H1 (cell line): ENCODE results near the gene SH2B3. TPM values are rescaled to one million over a fixed set of nuclear protein-coding genes. Genes with fewer than 3 reads are reported as not detected.

Experiments used
- CTCF ChIA-PET: fragments of 300-600 bp; sonication (Branson Sonifier 250); formaldehyde crosslinking; loops from one replicate; lab custom pipeline; 2021; ENCODE audit not compliant: partially characterized antibody; lab: Charles Lee
- POLR2A ChIA-PET: fragments of 300-600 bp; sonication (Branson Sonifier 250); formaldehyde crosslinking; loops from one replicate; lab custom pipeline; 2021; ENCODE audit warnings: inconsistent platforms; ENCODE audit not compliant: partially characterized antibody; lab: Charles Lee
- DNase-seq, 2 experiments: peaks; one replicate each; pipeline versions ENCODE4 v3.0.0 to v3.0.0-alpha.2; 2010 to 2022; ENCODE audit warnings: low spot score in 2 of 2, low read depth in 1 of 2, mixed read lengths in 1 of 2
- FAIRE-seq: peaks from 2 replicates; lab custom pipeline; 2011; peaks lifted over from hg19 to GRCh38; lab: Jason Lieb, UNC
- H2AFZ ChIP-seq: 2 replicates; pipeline ENCODE4 v1.8.1; 2012; ENCODE audit warnings: low read length, inconsistent platforms
- H2AK5ac ChIP-seq: 2 replicates; pipeline ENCODE4 v1.6.1; 2013; ENCODE audit warnings: low read depth, low read length
- H2BK120ac ChIP-seq: replicated peaks from 2 replicates; pipeline ENCODE3; 2013; ENCODE audit warnings: low read depth, low read length, inconsistent platforms
- H2BK12ac ChIP-seq: 2 replicates; pipeline ENCODE4 v1.6.1; 2013; ENCODE audit warnings: low read depth, low read length
- H2BK15ac ChIP-seq: 2 replicates; pipeline ENCODE4 v1.6.1; 2013; ENCODE audit warnings: low read length
- H2BK20ac ChIP-seq: 2 replicates; pipeline ENCODE4 v1.6.1; 2013; ENCODE audit warnings: low read length
- H2BK5ac ChIP-seq: 2 replicates; pipeline ENCODE4 v1.6.1; 2013; ENCODE audit warnings: low read depth, low read length
- H3K14ac ChIP-seq: 2 replicates; pipeline ENCODE4 v1.6.1; 2013; ENCODE audit warnings: inconsistent platforms; ENCODE audit not compliant: insufficient read length
- H3K18ac ChIP-seq: 2 replicates; pipeline ENCODE4 v1.6.1; 2013; ENCODE audit warnings: low read length; ENCODE audit errors: extremely low read depth
- H3K23ac ChIP-seq: 2 replicates; pipeline ENCODE4 v1.6.1; 2013; ENCODE audit warnings: inconsistent platforms; ENCODE audit not compliant: insufficient read length
- H3K23me2 ChIP-seq: 2 replicates; pipeline ENCODE4 v1.6.1; 2013; ENCODE audit warnings: low read depth, low read length
- H3K27ac ChIP-seq: 2 replicates; pipeline ENCODE4 v1.6.1; 2011; ENCODE audit warnings: low read depth, low read length, inconsistent platforms
- H3K27me3 ChIP-seq, 4 experiments: replicated peaks in 1 of 4; 1 replicate in 1 of 4; 2 replicates in 3 of 4; pipeline versions ENCODE4 v1.6.1 to v1.8.1; 2011 to 2013; ENCODE audit warnings: low read length in 3 of 4, mild to moderate bottlenecking in 3 of 4, inconsistent platforms in 2 of 4, mixed read lengths in 2 of 4, moderate library complexity in 1 of 4; ENCODE audit not compliant: control insufficient read depth in 3 of 4, insufficient read depth in 3 of 4; ENCODE audit errors: extremely low read depth in 1 of 4
- H3K36me3 ChIP-seq, 4 experiments: 2 replicates each; pipeline versions ENCODE4 v1.6.1 to v1.8.1; 2011 to 2013; ENCODE audit warnings: mild to moderate bottlenecking in 4 of 4, low read length in 3 of 4, moderate library complexity in 2 of 4, control low read depth in 1 of 4, inconsistent platforms in 1 of 4; ENCODE audit not compliant: insufficient read depth in 4 of 4, control insufficient read depth in 2 of 4
- H3K4ac ChIP-seq: replicated peaks from 2 replicates; pipeline ENCODE3; 2013; ENCODE audit warnings: low read length, low read depth, mixed read lengths, inconsistent platforms; ENCODE audit not compliant: insufficient read length
- H3K4me1 ChIP-seq, 4 experiments: replicated peaks in 1 of 4; 1 replicate in 1 of 4; 2 replicates in 3 of 4; pipeline versions ENCODE4 v1.6.1 to v1.8.1; 2011 to 2013; ENCODE audit warnings: low read length in 3 of 4, inconsistent platforms in 2 of 4, mixed read lengths in 1 of 4; ENCODE audit not compliant: insufficient read depth in 4 of 4, control insufficient read depth in 3 of 4
- H3K4me2 ChIP-seq, 2 experiments: 2 replicates each; pipeline versions ENCODE4 v1.6.1 to v1.8.1; 2011 to 2013; ENCODE audit warnings: low read depth in 2 of 2, low read length in 2 of 2, control low read depth in 1 of 2, inconsistent platforms in 1 of 2, mild to moderate bottlenecking in 1 of 2; ENCODE audit not compliant: insufficient read depth in 1 of 2
- H3K4me3 ChIP-seq, 4 experiments: fragments of 200-600, 300-600 bp in 1 of 4; sonication (generic), shearing (Covaris generic), sonication (Bioruptor Twin) in 1 of 4; 2 replicates each; pipeline versions ENCODE4 v1.5.1 to v1.8.1; 2011 to 2016; ENCODE audit warnings: low read length in 4 of 4, low read depth in 3 of 4, control low read depth in 2 of 4, inconsistent platforms in 2 of 4, mild to moderate bottlenecking in 2 of 4, mixed read lengths in 1 of 4, moderate library complexity in 1 of 4; ENCODE audit not compliant: insufficient read depth in 2 of 4; ENCODE audit errors: extremely low read depth in 1 of 4
- H3K56ac ChIP-seq: replicated peaks from 2 replicates; pipeline ENCODE3; 2013; ENCODE audit warnings: low read depth, mild to moderate bottlenecking, mixed read lengths, low read length, inconsistent platforms; ENCODE audit not compliant: insufficient read length
- H3K79me1 ChIP-seq: 2 replicates; pipeline ENCODE4 v1.6.1; 2013; ENCODE audit warnings: low read depth, low read length, control low read depth
- H3K79me2 ChIP-seq, 2 experiments: 2 replicates each; pipeline versions ENCODE4 v1.6.1 to v1.8.1; 2012 to 2013; ENCODE audit warnings: low read length in 2 of 2, mild to moderate bottlenecking in 2 of 2, inconsistent platforms in 1 of 2; ENCODE audit not compliant: insufficient read depth in 2 of 2, control insufficient read depth in 1 of 2
- H3K9ac ChIP-seq, 4 experiments: replicated peaks in 1 of 4; 1 replicate in 1 of 4; 2 replicates in 3 of 4; pipeline versions ENCODE4 v1.6.1 to v1.8.1; 2011 to 2013; ENCODE audit warnings: low read depth in 3 of 4, low read length in 3 of 4, control low read depth in 2 of 4, mild to moderate bottlenecking in 2 of 4, moderate library complexity in 2 of 4, inconsistent platforms in 1 of 4; ENCODE audit errors: extremely low read depth in 1 of 4
- H3K9me3 ChIP-seq, 2 experiments: 2 replicates each; pipeline versions ENCODE4 v1.6.1 to v1.8.1; 2012 to 2013; ENCODE audit warnings: mild to moderate bottlenecking in 2 of 2, moderate library complexity in 2 of 2, control low read depth in 1 of 2, inconsistent platforms in 1 of 2, low read depth in 1 of 2, low read length in 1 of 2, mixed read lengths in 1 of 2; ENCODE audit not compliant: insufficient read depth in 2 of 2
- H4K20me1 ChIP-seq, 2 experiments: replicated peaks in 1 of 2; 2 replicates each; pipeline versions ENCODE3 to v1.8.1; 2011 to 2013; ENCODE audit warnings: inconsistent platforms in 2 of 2, low read length in 2 of 2, mild to moderate bottlenecking in 1 of 2; ENCODE audit not compliant: insufficient read depth in 2 of 2, control insufficient read depth in 1 of 2
- H4K5ac ChIP-seq: 2 replicates; pipeline ENCODE4 v1.6.1; 2013; ENCODE audit warnings: low read length, low read depth, mixed read lengths, inconsistent platforms; ENCODE audit not compliant: insufficient read length
- H4K8ac ChIP-seq: 2 replicates; pipeline ENCODE4 v1.8.0; 2013; ENCODE audit warnings: mild to moderate bottlenecking, moderate library complexity, low read length, inconsistent platforms; ENCODE audit not compliant: insufficient read depth; ENCODE audit errors: extremely low read depth
- H4K91ac ChIP-seq: replicated peaks from 2 replicates; pipeline ENCODE3; 2013; ENCODE audit warnings: low read length, mixed read lengths, inconsistent platforms; ENCODE audit not compliant: insufficient read length
- CBX5 ChIP-seq: fragments of 300-800, 300-1000 bp; sonication (generic); IDR thresholded peaks from 2 replicates; pipeline ENCODE4 v1.7.1; 2016; ENCODE audit warnings: antibody characterized with exemption, low read length, low read depth
- CBX8 ChIP-seq: fragments of 300-800, 300-1000 bp; sonication (generic); IDR thresholded peaks from 2 replicates; pipeline ENCODE4 v1.7.1; 2016; ENCODE audit warnings: low read depth, low read length, borderline replicate concordance
- EP300 ChIP-seq, 2 experiments: IDR thresholded peaks; 1 replicate in 1 of 2; 2 replicates in 1 of 2; pipeline ENCODE4 v1.6.1; 2011 to 2012; ENCODE audit warnings: low read depth in 2 of 2, low read length in 2 of 2, mild to moderate bottlenecking in 2 of 2, borderline replicate concordance in 1 of 2, inconsistent platforms in 1 of 2, moderate library complexity in 1 of 2
- JUN ChIP-seq: IDR thresholded peaks from 2 replicates; pipeline ENCODE4 v1.6.1; 2011; ENCODE audit warnings: low read depth, mild to moderate bottlenecking, improper control_type of control experiment, low read length
- JUND ChIP-seq: IDR thresholded peaks from 2 replicates; pipeline ENCODE4 v1.6.1; 2011; ENCODE audit warnings: mild to moderate bottlenecking, improper control_type of control experiment, low read length
- RAD21 ChIP-seq, 2 experiments: IDR thresholded peaks in 1 of 2; conservative IDR thresholded peaks in 1 of 2; 2 replicates each; pipeline ENCODE4 v1.6.1; 2011; ENCODE audit warnings: low read depth in 2 of 2, low read length in 2 of 2, improper control_type of control experiment in 1 of 2, inconsistent platforms in 1 of 2, mild to moderate bottlenecking in 1 of 2, moderate library complexity in 1 of 2
- RBBP5 ChIP-seq: IDR thresholded peaks from 2 replicates; pipeline ENCODE4 v1.7.1; 2012; ENCODE audit warnings: low read depth, mild to moderate bottlenecking, inconsistent platforms, low read length, moderate library complexity, borderline replicate concordance
- RNF2 ChIP-seq: fragments of 200-900, 300-1000 bp; sonication (generic); IDR thresholded peaks from 2 replicates; pipeline ENCODE4 v1.7.1; 2016; ENCODE audit warnings: borderline replicate concordance, low read depth, mild to moderate bottlenecking, antibody characterized with exemption, low read length; ENCODE audit not compliant: poor library complexity, severe bottlenecking; ENCODE audit errors: missing control alignments
- SP2 ChIP-seq: IDR thresholded peaks from 2 replicates; pipeline ENCODE4 v1.6.1; 2012; ENCODE audit warnings: mild to moderate bottlenecking, low read length, inconsistent platforms
- TAF7 ChIP-seq: optimal IDR thresholded peaks from 2 replicates; pipeline ENCODE3; 2011; ENCODE audit warnings: low read depth, mild to moderate bottlenecking, inconsistent platforms, low read length, moderate library complexity, borderline replicate concordance
- WGBS, 2 experiments: shearing (Covaris generic) in 1 of 2; methylation state at CpG; one replicate each; pipeline versions ENCODE4 v1.1.6 to v1.1.7; 2013 to 2015; ENCODE audit warnings: low lambda C conversion rate in 2 of 2, mixed read lengths in 2 of 2, inconsistent platforms in 1 of 2, low coverage in 1 of 2, missing lambda C conversion rate in 1 of 2; ENCODE audit not compliant: insufficient replicate concordance in 2 of 2, insufficient coverage in 1 of 2, insufficient read length in 1 of 2; ENCODE audit errors: extremely low coverage in 1 of 2, missing lambda C conversion rate in 1 of 2; 5-methylcytosine and 5-hydroxymethylcytosine counted together
- polyA plus RNA-seq, 7 experiments: library from polyadenylated mRNA; depleted of rRNA in 3 of 7; stranded (reverse) in 5 of 7; unstranded in 2 of 7; fragments of >200 nt in 5 of 7; fragments of 200-250 nt in 2 of 7; gene quantifications; 1 replicate in 5 of 7; 2 replicates in 1 of 7; 4 replicates in 1 of 7; pipeline versions ENCODE4 v1.2.1 to v1.2.3, GENCODE V29; 2011 to 2013; ENCODE audit warnings: missing spikeins in 2 of 7, mixed read lengths in 2 of 7
- total RNA-seq: library from RNA; stranded (reverse); fragmentation: NEBNext Ultra II Directional; extraction: Animal tissue kit (Norgen Biotek cat#: 25700); gene quantifications from 2 replicates; pipeline ENCODE4 v1.2.1, GENCODE V29; 2021
- TF ChIP-seq, protein P1 (sequence below): IDR thresholded peaks from 2 replicates; pipeline ENCODE4 v1.6.1; 2012; ENCODE audit warnings: low read length, inconsistent platforms

The SH2B3 gene
- total and polyA plus RNA-seq, 2 of the 8 experiments (the other 6 are each of a cell fraction or from before 2014, with no cell fraction given): 20.8 to 34.1 TPM

DNA sequence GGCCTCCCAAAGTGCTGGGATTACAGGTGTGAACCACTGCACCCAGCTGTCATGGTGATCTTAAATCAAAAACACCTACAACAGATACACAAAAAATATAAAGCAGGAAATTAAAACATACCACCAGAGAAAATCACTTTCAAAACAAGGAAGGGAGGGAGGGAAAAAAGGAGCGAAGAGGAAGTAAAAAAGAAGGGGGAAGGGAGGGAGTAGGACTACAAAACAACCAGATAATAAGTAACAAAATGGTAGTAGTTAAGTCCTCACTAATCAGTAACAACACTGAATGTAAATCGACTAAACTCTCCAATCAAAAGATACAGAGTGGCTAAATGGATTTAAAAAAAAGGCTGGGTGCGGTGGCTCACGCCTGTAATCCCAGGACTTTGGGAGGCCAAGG, 89.0 kb downstream of the SH2B3 start:
- POLR2A ChIA-PET: no interaction called here
- no peak overlapping the region for H3K4ac ChIP-seq
- H2BK12ac ChIP-seq: no peak overlapping the region
- H3K23me2 ChIP-seq: no peaks in the 10 kb centered on the region
- H2BK120ac ChIP-seq: no peak overlapping the region
- H4K91ac ChIP-seq: no peak overlapping the region
- H3K79me2 ChIP-seq: no peaks in the 10 kb centered on the region
- no peak overlapping the region for H4K8ac ChIP-seq
- CTCF ChIA-PET: interaction anchor here (1.0 to 1.5 kb wide), 2 partner anchors 12 to 25 kb away, joined by 3 read pairs; no protein-coding TSS in a partner anchor
- H3K9me3 ChIP-seq: no peaks in the 10 kb centered on the region
- DNase-seq: no peak
- H3K56ac ChIP-seq: no peak overlapping the region
- H3K9ac ChIP-seq: no peak overlapping the region
- H2BK15ac ChIP-seq: no peak overlapping the region
- no peak overlapping the region for H2AFZ ChIP-seq
- H3K4me1 ChIP-seq: no peaks in the 10 kb centered on the region
- no peaks in the 10 kb centered on the region for H3K27me3 ChIP-seq
- H3K27ac ChIP-seq: no peak overlapping the region
- H3K36me3 ChIP-seq: peaks cover 4 to 13% (median 9%) of the 10 kb centered on the region in 4 experiments; a peak in 6 of 8 replicates
- no peak overlapping the region for H4K5ac ChIP-seq
- H3K18ac ChIP-seq: no peak overlapping the region
- H3K23ac ChIP-seq: no peak overlapping the region
- no peak overlapping the region for H2AK5ac ChIP-seq
- no peak overlapping the region for H3K14ac ChIP-seq
- WGBS, 2 experiments: 96% methylated on average over 4 of the region's 4 CpGs; no CpG with 5 or more reads in 1 of the 2 experiments
- H2BK5ac ChIP-seq: no peak overlapping the region
- H3K79me1 ChIP-seq: 0 out of 2 replicates have a peak, but pooled peaks cover 2% of the 10 kb centered on the region
- no peak overlapping the region for H2BK20ac ChIP-seq
- no peak overlapping the region for H3K4me3 ChIP-seq
- no peak overlapping the region for H3K4me2 ChIP-seq
- FAIRE-seq: no peak
- no peaks in the 10 kb centered on the region for H4K20me1 ChIP-seq
- TF ChIP-seq CBX5 (no peak), EP300 (IDR thresholded peaks at IDR 0.05; ENCODE audit: borderline replicate concordance in 1 of 2, low read depth in 2 of 2, low read length in 2 of 2) (no peak), TAF7 (no peak), RBBP5 (no peak), JUND (no peak), JUN (no peak), CBX8 (no peak), RAD21 (IDR thresholded peaks at IDR 0.05 in 1 of 2, conservative IDR thresholded peaks at IDR 0.05 in 1 of 2; ENCODE audit: low read depth in 2 of 2, low read length in 2 of 2) (no peak), RNF2 (no peak), SP2 (no peak)
- TF ChIP-seq, protein P1, sequence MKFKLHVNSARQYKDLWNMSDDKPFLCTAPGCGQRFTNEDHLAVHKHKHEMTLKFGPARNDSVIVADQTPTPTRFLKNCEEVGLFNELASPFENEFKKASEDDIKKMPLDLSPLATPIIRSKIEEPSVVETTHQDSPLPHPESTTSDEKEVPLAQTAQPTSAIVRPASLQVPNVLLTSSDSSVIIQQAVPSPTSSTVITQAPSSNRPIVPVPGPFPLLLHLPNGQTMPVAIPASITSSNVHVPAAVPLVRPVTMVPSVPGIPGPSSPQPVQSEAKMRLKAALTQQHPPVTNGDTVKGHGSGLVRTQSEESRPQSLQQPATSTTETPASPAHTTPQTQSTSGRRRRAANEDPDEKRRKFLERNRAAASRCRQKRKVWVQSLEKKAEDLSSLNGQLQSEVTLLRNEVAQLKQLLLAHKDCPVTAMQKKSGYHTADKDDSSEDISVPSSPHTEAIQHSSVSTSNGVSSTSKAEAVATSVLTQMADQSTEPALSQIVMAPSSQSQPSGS: no peak
